ENCODE measurements around the gene CST8.
"Not testable (repeated sequence)": the region's sequence is repeated elsewhere in the genome, so short reads cannot be mapped to it uniquely, and the experiment has no call there.

The CST8 gene

DNA sequence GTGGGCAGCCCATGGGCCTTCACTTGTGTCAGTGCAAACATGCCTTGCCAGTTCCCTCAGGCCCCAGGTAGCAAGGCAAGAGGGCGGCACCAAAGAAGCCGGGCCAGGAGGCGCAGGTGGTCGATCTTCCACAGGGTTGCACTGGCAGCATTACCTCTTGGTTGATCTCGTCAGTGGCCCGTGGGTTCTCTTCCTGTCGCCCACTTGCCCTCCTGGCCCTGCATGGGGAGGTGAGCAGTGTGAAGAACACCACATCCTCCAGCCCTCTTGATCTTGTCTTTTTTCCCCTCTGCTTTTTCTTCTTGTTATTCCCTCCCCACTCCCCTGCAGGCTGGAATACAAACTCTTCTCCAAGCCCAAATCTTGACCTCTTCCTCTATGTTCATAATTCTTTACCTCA lies 35.3 kb upstream of the CST8 start:
- no peak for DNase-seq (ENCODE audit: low read depth)
- TF ChIP-seq, protein P1, sequence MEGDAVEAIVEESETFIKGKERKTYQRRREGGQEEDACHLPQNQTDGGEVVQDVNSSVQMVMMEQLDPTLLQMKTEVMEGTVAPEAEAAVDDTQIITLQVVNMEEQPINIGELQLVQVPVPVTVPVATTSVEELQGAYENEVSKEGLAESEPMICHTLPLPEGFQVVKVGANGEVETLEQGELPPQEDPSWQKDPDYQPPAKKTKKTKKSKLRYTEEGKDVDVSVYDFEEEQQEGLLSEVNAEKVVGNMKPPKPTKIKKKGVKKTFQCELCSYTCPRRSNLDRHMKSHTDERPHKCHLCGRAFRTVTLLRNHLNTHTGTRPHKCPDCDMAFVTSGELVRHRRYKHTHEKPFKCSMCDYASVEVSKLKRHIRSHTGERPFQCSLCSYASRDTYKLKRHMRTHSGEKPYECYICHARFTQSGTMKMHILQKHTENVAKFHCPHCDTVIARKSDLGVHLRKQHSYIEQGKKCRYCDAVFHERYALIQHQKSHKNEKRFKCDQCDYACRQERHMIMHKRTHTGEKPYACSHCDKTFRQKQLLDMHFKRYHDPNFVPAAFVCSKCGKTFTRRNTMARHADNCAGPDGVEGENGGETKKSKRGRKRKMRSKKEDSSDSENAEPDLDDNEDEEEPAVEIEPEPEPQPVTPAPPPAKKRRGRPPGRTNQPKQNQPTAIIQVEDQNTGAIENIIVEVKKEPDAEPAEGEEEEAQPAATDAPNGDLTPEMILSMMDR (conservative IDR thresholded peaks at IDR 0.05; ENCODE audit: low read depth, low read length): no peak
- H3K4me3 ChIP-seq (ENCODE audit: low read depth, low read length): no peak overlapping the region

- no peak for DNase-seq (ENCODE audit: low read depth)
- TF ChIP-seq, protein P1 (conservative IDR thresholded peaks at IDR 0.05; ENCODE audit: low read depth, low read length): no peak
- H3K4me3 ChIP-seq (ENCODE audit: low read depth, low read length): no peak overlapping the region
Observed at GRCh38 chr20:23456409-23456808, 34.5 kb upstream of the CST8 start.

DNA sequence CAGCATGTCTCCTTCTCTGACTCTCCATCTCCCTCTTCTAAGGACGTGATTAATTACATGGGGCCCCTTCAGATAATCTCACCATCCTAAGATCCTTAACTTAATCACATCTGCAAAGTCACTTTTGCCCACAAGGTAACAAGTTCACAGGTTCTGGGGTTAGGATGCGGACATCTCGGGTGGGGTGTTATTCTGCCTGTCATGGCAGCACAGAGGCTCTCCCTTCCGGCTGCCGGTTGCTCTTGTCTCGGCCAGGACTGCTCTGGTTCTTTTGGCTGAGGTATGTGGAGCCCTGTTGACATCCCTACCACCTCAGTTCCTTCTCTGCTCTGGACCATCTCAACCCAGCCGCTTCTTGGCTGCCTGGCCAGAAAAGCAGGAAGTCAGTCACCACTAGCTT lies 34.0 kb upstream of the CST8 start:
- TF ChIP-seq, protein P1 (conservative IDR thresholded peaks at IDR 0.05; ENCODE audit: low read depth, low read length): no peak
- no peak for DNase-seq (ENCODE audit: low read depth)
- no peak overlapping the region for H3K4me3 ChIP-seq (ENCODE audit: low read depth, low read length)

- no peak overlapping the region for H3K4me3 ChIP-seq (ENCODE audit: low read depth, low read length)
- TF ChIP-seq, protein P1 (conservative IDR thresholded peaks at IDR 0.05; ENCODE audit: low read depth, low read length): no peak
- no peak for DNase-seq (ENCODE audit: low read depth)
Observed at GRCh38 chr20:23459461-23460150, 31.3 kb upstream of the CST8 start.

DNA sequence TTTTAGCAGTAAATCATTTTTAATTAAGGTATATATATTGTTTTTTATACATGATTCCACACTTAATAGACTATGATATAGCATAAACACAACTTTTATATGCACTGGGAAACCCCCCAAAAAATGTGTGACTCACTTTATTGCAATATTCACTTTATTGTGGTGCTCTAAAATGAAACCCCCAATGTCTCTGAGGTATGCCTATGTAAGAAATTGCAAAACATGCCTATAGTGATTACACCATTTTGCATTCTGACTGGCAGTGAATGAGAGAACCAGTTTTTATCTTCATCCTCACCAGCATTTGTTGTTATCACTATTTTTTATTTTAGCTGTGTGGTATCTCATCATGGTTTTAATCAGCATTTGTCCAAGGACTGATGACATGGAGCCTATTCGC lies 29.7 kb upstream of the CST8 start:
- no peak for DNase-seq (ENCODE audit: low read depth)
- TF ChIP-seq, protein P1 (conservative IDR thresholded peaks at IDR 0.05; ENCODE audit: low read depth, low read length): no peak

DNA sequence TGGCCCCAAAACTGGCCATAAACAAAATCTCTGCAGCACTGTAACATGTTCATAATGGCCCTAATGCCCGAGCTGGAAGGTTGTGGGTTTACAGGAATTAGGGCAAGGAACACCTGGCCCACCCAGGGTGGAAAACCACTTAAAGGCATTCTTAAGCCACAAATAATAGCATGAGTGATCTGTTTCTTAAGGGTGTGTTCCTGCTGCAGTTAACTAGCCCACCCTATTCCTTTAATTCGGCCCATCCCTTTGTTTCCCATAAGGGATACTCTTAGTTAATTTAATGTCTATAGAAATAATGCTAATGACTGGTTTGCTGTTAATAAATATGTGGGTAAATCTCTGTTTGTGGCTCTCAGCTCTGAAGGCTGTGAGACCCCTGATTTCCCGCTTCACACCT lies 24.0 kb upstream of the CST8 start:
- not testable (repeated sequence) for H3K4me3 ChIP-seq (ENCODE audit: low read depth, low read length); DNase-seq (ENCODE audit: low read depth)

More for the DNA sequence above, 29.7 kb upstream of the CST8 start:
- no peak overlapping the region for H3K4me3 ChIP-seq (ENCODE audit: low read depth, low read length)

GRCh38 chr20:23472306-23472705 lies 18.6 kb upstream of the CST8 start:
- not testable (repeated sequence) for H3K4me3 ChIP-seq (ENCODE audit: low read depth, low read length); DNase-seq (ENCODE audit: low read depth)

DNA sequence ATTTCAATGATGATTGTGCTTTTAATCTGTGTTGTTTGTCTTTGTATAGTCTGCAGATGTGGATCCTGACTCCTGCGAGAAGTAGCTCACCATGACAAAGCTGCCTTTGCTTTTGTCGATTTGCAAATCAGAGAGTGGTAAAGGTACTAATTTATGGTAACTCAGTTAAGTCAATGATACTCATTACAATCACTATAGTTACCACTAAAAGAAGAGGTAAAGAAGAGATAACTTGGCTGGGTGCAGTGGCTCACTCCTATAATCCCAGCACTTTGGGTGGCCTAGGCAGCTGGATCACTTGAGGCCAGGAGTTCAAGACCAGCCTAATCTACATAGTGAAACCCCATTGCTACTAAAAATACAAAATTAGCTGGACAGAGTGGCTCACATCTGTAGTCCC lies 17.6 kb upstream of the CST8 start:
- not testable (repeated sequence) for DNase-seq (ENCODE audit: low read depth); H3K4me3 ChIP-seq (ENCODE audit: low read depth, low read length)

DNA sequence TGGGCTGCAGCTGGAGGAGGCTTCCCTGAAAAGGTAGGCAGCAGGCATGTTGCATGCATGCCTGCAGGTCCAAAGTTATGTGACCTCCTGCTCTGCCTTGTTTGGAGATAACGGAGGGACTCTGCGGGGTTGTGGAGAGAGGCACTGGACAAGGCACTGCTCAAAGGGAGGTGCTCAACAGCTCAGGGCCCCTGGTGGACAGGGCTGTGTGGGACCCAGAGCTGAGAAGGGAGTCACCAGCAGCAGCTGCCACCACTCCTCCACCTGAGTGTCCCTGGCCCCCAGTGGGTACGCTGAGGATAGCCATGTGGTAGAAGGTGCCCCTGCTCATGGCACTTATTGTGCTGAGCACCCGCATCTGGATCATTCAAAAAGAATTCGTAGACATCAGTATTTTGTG lies 15.5 kb upstream of the CST8 start:
- TF ChIP-seq, protein P1 (conservative IDR thresholded peaks at IDR 0.05; ENCODE audit: low read depth, low read length): no peak

More for the DNA sequence above, 15.5 kb upstream of the CST8 start:
- no peak for DNase-seq (ENCODE audit: low read depth)
- H3K4me3 ChIP-seq (ENCODE audit: low read depth, low read length): no peak overlapping the region
